Stimulated activated CD4-positive, alpha-beta T cell treated with anti-CD3 and anti-CD28 coated beads, TNF-alpha, amount 100 ng/mL, for 4 hours (primary cell): ENCODE results near the gene GPS1.

Source experiments
- DNase-seq, 3 experiments: peaks; one replicate each; pipeline ENCODE4 v3.0.0-alpha.2; 2020; ENCODE audit warnings: low read depth in 3 of 3

Gene GPS1

GRCh38 chr17:82014432-82014831 lies 37.3 kb upstream of the GPS1 start:
- no peak for DNase-seq

DNA sequence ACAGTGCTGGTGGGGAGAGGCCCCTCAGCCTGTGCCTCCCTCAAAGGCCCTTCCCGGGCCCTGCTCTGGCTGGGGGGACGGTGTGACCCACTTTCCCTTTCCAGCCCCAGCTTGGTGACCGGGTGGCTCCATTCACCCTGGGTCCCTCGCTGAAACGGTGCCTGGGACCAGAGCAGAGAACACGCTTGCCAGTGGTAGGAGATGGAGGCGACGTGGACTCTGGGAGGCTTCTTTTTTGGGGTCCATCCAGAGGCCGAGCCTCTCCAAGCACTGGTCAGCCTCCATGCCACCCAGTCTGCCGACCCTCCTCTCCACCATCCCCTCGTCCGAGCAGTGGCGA lies 36.8 kb upstream of the GPS1 start:
- no peak for DNase-seq

DNA sequence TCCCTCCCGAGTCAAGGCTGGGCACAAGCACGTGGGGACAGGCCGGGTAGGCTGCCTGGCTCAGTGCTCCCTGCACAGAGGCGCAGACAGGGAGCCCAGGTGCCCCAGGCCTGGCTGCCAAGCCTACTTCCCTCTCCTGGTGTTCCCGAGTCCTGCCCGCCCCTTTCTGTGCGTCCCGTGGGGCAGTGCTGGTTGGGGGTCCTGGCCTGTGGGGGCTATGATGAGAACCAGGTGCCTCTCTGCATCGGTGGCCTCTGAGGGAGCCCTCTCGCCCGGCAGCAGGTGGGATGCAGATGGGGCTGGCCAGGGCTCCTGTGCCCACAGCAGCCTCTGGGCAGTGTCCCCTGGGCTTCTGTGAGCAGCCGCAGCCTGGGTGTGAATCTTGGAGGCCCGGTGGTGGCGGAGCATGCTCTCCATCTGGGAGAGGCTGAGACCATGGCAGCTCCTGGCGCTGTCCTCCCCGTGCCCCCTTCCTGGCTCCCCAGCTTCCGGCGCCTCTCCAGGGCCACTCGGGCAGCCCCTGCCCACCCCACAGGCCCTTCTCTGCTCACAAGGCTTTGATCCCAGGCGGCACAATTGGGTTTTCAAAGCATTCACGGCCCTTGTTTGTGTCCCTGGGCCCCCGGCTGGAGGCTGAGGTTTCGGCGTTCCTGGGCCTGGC lies 36.3 kb upstream of the GPS1 start:
- no peak for DNase-seq

GRCh38 chr17:82016061-82016874 lies 35.4 kb upstream of the GPS1 start:
- DNase-seq = no peak

- no peak for DNase-seq
Measured at GRCh38 chr17:82016875-82017459, 34.7 kb upstream of the GPS1 start.

- DNase-seq = no peak
Measured at GRCh38 chr17:82017612-82018151, 34.0 kb upstream of the GPS1 start.

- DNase-seq = no peak
Measured at GRCh38 chr17:82018152-82018988, 33.3 kb upstream of the GPS1 start.

DNA sequence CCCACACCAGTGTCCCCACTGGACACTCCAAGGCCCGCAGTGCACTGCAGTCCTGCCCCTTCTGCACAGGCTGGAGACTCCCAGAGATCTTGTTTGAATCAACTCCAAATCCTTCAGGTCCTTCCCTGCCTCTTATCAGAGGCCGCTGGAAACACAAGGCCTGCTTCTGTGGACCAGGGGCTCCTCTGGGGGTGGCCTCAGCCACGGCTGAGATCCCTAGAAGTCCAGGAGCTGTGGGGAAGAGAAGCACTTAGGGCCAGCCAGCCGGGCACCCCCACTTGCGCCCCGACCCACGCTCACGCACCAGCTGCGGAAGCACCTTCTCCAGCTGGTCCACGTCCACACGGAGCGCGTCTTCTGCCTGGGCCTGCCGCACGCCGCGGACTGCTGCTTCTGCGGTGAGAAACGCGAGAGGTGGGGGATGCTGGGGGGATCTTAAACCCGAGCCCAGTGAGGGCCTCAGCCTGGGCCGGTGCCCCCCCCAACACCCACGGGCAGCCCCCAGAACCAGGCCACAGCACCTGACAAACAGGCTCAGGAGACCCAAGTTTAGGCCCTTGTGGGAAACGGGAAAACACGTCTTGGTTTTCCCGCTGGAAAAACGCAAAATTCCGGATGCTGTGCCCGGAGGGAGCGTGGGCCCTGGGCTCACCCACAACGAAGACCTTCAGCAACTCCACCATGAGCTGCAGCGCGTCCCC lies 32.6 kb upstream of the GPS1 start:
- no peak for DNase-seq

GRCh38 chr17:82019690-82020571 lies 31.8 kb upstream of the GPS1 start:
- DNase-seq = peak in 2 of 3 experiments; percentile 29 to 53

DNA sequence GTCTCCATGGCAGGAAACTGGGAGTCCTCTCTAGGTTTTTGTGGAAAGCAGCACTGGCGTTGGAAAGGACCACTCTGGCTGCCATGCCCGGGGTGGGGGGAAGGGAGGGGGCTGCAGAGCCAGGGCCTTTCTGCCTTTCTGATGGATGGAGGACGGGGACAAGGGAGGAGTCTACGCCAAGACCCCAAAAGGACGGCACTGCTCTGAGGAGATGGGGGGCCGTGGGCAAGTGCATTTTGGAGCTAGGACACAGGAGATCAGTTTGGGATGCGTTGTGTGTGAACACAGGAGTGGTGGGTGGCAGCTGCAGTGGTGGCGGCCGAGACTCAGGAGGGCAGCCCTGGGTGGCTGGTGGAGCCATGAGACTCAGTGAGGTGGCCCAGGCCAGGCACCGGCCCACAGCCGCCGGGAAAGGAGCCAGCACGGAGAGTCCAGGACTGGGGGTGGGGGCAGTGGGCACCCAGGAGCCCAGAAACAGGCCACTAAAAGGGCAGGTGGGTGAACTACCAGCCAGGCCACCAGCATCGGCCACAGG lies 31.1 kb upstream of the GPS1 start:
- DNase-seq = no peak

DNA sequence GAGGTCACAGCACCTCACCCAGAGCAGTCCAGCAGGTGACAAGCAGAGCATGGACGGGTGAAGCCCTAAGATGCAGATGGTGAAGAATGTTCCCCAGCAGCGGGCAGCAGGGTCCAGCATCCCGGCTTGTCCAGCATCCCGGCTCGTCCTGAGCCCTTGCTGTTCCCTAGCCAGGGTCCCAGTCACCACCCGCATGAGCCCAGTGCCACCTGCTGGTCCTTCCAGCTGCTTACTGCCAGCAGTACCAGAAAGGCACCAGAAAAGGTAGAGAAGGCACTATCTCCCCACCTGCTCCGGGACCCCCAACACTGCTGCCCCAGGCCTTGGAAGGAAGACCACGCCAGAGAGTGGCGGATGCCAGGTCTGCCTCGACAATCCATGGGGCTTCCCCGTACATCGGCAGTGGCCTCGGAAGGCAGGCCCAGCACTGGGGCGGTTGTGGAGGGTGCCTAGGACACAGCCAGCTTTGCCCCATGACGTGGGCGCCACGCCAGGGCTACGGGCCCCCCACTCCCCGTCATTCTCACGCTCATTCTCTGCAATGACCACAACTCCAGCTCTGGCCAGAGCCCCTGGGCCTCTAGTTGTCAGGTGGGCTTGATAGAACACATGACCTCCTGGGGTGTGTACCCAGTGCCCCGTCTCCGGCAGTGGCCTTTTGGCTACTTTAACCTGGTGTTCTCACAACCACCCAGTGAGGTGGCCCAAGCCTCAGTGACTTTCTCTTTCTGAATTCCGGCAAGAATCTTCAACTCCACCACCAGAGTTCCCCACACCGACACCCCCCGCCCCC lies 30.4 kb upstream of the GPS1 start:
- DNase-seq = peak in 1 of 3 experiments; percentile 33

GRCh38 chr17:82021900-82022309 lies 29.8 kb upstream of the GPS1 start:
- no peak for DNase-seq

DNA sequence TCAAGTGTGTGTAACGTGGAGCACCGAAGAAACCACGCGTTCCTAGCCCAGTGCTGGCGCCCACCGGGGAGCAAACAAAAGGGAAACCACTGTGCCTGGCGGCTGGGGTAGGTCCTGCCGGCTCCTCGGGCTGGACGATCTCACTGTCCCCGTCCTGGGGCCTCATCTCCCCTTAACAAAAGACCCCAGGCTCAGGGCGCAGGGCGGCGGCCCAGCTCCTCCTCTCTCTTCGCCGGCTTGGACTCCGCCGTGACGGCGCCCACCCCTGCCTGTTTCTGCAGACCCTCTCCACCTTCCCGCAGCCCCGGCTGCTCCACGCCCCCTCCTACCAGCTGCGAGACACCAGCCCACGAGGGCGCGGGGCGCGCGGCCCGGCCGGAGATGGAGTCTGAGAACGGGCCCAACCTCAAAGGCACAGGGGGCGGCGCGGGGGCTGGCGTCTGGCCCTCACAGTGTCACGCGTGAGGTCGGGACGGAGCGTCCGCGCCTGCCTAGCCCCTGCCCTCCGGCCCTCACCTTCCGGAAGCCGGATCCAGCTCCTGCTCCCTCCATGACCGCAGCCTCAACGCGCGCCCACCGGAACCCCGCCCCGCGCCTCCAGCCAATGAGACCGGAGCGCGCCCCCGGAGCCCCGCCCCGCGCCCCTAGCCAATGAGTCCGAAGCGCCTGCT lies 29.3 kb upstream of the GPS1 start, which contains the start of gene CENPX:
Gene CENPX, minus strand, starts transcription at position 569 of the 671 bp plus-strand sequence. Its CDS starts 17 bp downstream, at position 552.
- DNase-seq = no peak

- peak; percentile 99 to 100 (median 99) for DNase-seq
Measured at GRCh38 chr17:82022981-82023446, 28.7 kb upstream of the GPS1 start, which contains the start of gene LRRC45. Gene LRRC45 (plus strand): TSS chr17:82023305. CDS start chr17:82023644, 339 bp downstream.

- no peak for DNase-seq
Measured at GRCh38 chr17:82023447-82024241, 28.1 kb upstream of the GPS1 start.

- DNase-seq = no peak
Measured at GRCh38 chr17:82024859-82025258, 26.8 kb upstream of the GPS1 start.

GRCh38 chr17:82025401-82026107 lies 26.1 kb upstream of the GPS1 start:
- DNase-seq = no peak
